Right renal pelvis (tissue), 4 donors: ENCODE data around the gene RIC3. TPM values are rescaled to one million over a fixed set of nuclear protein-coding genes. Genes with fewer than 3 reads are reported as not detected.

Experiments
- DNase-seq, 4 donors: peaks; one replicate each; pipeline ENCODE4 v3.0.0-alpha.2; 2013; ENCODE audit warnings: low read depth in 4 of 4, low spot score in 3 of 4, missing footprints in 1 of 4
- polyA plus RNA-seq, 4 donors: library from polyadenylated mRNA; unstranded; fragments of 120-200 nt; gene quantifications; one replicate each; pipeline ENCODE4 v1.2.1, GENCODE V29; 2013; ENCODE audit not compliant: insufficient read length in 4 of 4

RIC3 gene
- polyA plus RNA-seq, 4 donors, result 10.7 to 18.7 (median 13.3) TPM

DNA sequence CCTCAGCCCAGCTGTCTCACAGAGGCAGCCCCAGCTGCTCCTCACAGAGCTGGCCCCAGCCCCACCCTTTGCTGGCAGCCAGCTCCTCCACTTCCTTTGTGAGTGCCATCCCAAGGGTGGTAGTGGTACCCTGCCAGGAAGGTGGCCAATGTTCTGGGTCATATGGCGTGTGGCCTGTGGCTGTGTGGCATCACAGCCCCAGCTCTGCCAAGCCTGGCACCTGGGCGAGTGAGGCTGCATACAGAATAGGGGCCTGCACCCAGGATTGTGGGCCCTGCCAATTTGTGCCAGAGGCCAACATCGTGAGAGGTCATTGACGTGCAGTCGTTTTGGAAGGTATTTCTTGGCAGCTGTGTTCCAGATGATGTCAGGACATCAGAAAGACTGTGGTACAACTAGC lies 77.1 kb downstream of the RIC3 start:
- no peak for DNase-seq

DNA sequence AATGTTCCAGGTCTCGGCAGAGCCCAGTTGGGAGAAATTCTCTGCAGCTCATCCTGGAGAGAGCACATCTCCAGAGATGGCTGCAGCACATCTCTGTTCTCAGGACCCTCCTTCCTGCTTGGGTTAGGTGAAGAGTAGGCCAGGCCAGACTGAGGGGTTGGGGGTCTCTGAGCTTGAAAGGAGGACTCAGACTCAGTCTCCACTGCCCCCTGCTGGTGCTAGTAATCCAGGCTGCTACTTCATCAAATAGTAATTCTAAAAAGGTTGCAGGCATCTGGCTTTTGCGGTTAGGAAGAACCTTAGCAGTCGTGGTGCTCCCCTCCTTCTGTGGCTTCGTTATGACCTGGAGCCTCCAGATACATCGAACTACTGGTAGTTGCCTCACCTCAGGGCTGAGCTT lies 78.1 kb downstream of the RIC3 start:
- DNase-seq, result no peak

DNA sequence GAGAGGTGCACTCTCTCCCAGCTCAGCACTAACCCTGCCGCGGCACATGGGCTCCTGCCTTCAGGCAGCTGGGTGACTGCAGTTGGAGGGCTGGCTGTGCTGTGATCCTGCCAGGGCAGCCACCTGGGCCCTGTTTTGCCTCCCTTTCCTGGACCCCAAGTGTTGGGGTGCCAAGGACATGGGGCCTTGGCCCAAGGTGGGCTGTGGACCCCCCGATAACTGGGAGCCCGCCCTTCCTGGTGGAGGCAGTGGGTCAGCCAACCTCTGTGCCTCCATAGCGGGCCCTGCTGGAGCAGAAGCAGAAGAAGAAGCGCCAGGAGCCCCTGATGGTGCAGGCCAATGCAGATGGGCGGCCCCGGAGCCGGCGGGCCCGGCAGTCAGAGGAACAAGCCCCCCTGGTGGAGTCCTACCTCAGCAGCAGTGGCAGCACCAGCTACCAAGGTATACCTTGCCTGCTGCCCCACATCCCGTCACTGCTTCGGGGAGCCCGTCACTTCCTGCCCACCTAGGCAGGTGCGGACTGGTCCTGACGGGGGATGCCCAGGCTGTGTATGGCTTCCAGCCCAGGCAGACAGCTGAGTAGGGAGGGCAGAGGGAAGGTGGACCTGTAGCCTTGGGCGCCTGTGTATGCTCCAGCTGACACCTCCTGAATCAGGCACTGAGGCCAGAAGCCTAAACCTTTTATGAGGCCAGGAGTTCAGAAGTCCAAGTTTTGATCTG lies 78.9 kb downstream of the RIC3 start:
- no peak for DNase-seq

GRCh38 chr11:8087756-8088155 lies 81.1 kb downstream of the RIC3 start:
- no peak for DNase-seq

GRCh38 chr11:8087185-8087584 lies 81.6 kb downstream of the RIC3 start:
- no peak for DNase-seq

DNA sequence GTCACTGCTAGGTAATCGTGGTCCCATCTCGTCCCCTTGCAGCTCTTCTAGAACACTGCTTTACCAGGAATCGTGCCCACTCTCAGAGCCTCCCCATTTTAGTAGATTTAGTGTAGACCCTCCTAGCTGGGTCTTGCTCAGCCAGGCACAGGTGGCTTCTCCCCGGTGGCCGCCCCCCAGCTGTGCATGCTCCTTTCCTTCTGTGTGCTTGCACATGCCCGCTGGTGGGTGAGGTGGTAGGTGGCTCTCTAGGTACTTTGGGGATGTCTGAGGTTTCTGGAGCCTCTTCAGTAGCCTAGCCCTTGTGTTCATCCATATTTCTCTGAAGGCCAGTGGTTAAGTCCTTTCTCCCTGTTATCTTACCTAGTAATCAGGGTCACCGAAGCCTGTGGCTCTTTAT lies 82.3 kb downstream of the RIC3 start:
- no peak for DNase-seq

GRCh38 chr11:8086001-8086479 lies 82.8 kb downstream of the RIC3 start:
- DNase-seq, result no peak

DNA sequence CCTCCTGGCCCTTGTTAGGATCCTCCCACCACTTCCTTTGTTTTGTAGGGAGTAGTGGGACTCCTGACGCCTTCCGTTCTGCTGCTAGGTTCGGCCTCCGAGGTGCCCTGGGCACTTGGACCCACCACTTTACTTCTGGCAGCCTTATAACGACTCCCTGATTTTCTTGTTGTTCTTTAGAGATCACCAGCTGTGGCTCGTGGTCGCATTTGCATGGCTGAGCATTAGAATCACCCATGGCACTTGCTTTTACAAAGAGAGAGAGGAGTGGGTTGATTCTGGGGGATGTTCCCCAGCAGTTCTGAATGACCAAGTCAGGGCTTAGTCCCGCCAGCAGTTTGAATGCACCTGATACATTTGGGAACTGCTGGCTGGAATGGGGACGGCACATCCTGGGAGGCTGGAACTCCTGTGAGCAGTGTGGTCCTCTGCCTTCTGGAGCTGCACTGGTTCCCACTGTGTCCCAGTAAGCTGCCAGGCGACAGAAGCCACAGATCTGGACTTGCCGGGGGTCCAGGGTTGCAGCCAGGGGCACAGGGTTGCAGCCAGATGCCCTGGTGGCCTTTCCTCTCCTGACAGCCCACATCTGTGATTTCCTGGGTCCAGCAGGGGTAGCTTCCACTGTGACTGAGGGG lies 83.7 kb downstream of the RIC3 start:
- no peak for DNase-seq

DNA sequence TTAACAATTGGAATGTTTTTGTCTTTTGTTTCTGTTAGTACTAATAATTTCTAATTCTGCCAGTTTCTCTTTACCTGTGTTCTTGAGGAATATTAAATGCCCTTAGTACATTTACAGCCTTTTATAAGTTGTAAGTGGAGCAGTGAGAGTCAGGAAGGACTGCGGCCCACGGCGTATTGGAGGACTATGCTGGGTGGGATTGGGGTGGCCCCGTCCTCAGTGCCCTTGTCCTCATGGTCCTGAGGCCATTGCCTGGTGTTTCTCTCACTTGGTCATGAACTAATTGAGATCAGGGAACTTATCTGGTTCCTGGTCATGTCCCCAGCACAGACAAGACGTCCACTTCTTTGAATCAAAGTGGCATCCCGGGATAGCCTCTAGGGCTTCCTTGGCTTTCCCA lies 84.5 kb downstream of the RIC3 start:
- no peak for DNase-seq

DNA sequence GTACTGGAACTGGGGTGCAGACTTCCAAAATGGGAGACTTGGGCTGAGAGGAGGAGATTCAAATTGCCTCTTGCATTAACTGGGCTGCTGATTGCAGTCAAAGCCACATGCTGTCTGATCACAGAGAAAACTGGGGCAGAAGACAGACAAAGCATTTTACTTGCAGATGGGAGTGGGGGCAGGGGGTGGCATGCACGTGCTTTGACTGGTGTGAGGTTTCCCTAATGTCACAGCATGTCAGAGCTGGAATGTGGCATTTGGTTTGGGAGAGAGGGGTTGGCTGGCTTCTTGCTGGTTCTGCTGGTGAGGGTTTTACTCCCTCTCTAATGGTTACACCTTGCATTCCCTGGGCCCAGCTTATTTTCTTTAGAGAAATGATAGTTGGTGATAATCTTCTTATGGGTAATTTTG lies 84.9 kb downstream of the RIC3 start:
- no peak for DNase-seq

GRCh38 chr11:8083088-8083395 lies 85.8 kb downstream of the RIC3 start:
- DNase-seq, result no peak

DNA sequence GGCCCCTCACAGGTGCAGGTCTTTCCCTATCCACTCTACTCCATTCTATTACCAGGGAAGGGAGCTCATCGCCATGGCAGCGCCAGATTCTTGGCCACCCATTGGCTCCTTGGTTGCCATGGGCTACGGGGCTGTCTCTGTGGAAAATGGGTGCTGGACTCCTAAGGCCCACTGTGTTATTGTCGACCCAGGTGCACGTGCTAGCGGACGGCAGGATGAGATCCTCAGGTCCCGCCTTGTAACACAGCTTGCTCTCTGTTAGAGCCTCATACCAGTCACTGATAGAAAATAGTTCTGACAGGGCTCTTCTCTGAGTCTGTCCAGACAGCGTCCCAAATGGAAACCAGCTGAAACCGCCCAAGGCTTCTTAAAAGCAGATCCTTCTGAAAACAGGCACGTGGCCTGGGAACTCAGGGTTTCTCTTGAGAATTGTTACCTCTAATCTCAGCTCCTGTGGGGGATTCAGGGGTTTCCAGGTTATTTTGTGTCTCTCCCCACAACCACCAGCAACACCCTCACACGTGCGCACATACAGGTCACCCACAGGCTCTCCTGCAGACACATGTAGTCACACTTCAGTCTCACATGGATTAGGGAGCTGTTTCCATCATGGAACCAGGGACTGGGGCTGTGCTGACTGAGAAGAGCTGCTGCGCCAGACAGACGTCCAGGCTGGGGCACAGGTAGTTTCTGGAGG lies 86.3 kb downstream of the RIC3 start:
- no peak for DNase-seq

GRCh38 chr11:8081591-8082250 lies 87.1 kb downstream of the RIC3 start:
- no peak for DNase-seq

DNA sequence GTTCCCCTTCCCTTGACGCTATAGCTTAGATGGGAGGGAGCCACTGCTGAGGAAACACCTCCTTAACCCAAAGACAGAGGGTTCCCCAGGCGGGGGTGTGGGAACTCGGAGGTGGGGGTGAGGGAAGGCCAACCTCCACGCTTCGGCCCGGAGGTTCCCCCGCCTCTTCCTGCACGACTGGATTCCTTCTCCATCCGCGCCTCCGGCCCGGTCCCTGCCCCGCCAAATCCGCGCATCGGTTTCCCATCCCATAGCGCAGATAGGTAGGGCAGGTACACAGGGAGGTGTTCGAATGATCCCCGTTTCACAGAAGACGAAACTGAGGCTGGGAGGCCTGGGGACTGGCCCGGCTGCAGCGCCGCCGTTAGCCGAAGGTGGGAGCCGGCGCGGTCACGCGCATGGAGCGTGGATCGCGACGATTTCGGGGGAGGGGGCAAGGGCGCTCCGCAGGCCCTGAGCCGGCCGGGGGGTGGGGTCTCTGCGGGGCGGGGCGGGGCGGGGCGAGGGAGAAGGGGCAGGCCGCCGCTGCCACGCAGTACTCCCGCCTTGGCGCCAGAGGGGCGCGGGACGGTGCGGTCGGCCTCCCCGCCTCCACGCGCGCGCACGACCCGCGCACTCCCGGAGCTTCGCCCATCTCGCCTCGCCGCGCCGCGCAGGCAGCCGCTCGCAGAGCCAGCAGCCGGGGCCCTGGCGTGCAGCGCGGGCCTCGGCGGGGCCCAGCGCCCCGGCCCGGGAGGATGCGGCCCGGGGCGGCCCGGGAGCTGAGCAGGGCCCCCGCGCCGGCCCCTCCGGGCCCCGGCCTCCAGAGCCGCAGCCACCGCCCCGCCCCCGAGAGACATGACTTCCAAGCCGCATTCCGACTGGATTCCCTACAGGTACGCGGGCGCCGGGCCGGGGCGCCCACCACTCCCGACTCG lies 87.9 kb downstream of the RIC3 start, which contains the start of gene TUB:
TUB (plus strand) TSS at position 538 of the 917 bp plus-strand sequence; CDS start at position 838, 300 bp downstream.
- DNase-seq, result no peak

- DNase-seq, result no peak
Measured at GRCh38 chr11:8080069-8080670, 88.7 kb downstream of the RIC3 start.

- DNase-seq, result no peak
Measured at GRCh38 chr11:8079111-8079675, 89.6 kb downstream of the RIC3 start.

DNA sequence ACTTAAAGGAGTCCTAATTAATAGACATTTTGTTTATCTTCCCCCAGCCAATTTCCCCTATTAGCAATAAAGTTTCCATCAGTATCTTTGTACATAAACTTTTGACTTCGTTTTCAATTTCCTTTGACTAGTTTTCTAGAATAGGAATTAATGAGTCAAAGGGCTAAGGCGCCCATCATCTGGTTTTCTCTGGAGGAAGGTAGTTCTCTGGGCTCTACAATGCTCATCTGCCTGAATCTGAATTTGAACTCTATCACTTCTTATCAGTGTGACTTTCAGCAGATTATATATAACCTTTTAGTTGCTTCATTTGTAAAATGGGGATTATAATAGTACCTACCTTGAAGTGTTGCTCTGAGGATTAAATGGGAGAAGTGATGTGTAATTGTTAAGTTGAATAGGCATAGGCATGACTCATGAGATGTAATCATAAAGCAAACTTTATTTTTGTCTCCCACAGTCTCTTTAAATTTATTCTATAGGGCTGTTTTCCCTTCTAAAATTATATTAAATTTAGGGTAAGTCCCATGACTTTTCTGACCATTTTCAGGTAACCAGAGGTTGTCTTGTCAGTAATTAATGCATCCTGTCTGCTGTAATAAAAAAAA lies 93.6 kb downstream of the RIC3 start:
- DNase-seq, result no peak

GRCh38 chr11:8071616-8072581 lies 96.9 kb downstream of the RIC3 start:
- DNase-seq, result no peak
